CD4-positive, alpha-beta T cell (primary cell): ENCODE measurements around the gene CFAP141. TPM values are rescaled to one million over a fixed set of nuclear protein-coding genes. Genes with fewer than 3 reads are reported as not detected.

ENCODE experiments used
- ATAC-seq: fragments of 200-7000 bp; cut with Tn5 transposase; one replicate; pipeline ENCODE4 v1.10.0; 2022; ENCODE audit warnings: mild to moderate bottlenecking; ENCODE audit not compliant: poor library complexity
- CTCF ChIA-PET: fragments of 350-600 bp; sonication (Branson Sonifier 250); formaldehyde crosslinking; loops from one replicate; lab custom pipeline; 2021; ENCODE audit warnings: antibody characterized with exemption, inconsistent platforms; lab: Charles Lee
- POLR2A ChIA-PET: fragments of 350-600 bp; sonication (Branson Sonifier 250); formaldehyde crosslinking; loops from one replicate; lab custom pipeline; 2021; ENCODE audit warnings: antibody characterized with exemption, inconsistent platforms; lab: Charles Lee
- DNase-seq, 14 experiments: peaks; one replicate each; pipeline ENCODE4 v3.0.0-alpha.2; 2013 to 2020; ENCODE audit warnings: mixed read lengths in 2 of 14
- H3K27ac ChIP-seq, 2 donors: one replicate each; pipeline versions ENCODE4 v1.5.1 to v1.7.0; 2013; ENCODE audit warnings: low read length in 2 of 2, low read depth in 1 of 2, mild to moderate bottlenecking in 1 of 2
- H3K27me3 ChIP-seq, 2 experiments: 1 replicate in 1 of 2; 2 replicates in 1 of 2; pipeline versions ENCODE4 v1.6.1 to v1.7.0; 2013; ENCODE audit warnings: low read length in 2 of 2, control low read depth in 1 of 2, mild to moderate bottlenecking in 1 of 2, moderate library complexity in 1 of 2; ENCODE audit not compliant: insufficient read depth in 2 of 2, control insufficient read depth in 1 of 2
- H3K36me3 ChIP-seq: one replicate; pipeline ENCODE4 v1.6.1; 2013; ENCODE audit warnings: low read length, control low read depth; ENCODE audit not compliant: insufficient read depth
- H3K4me1 ChIP-seq: one replicate; pipeline ENCODE4 v1.6.1; 2013; ENCODE audit warnings: low read length, control low read depth; ENCODE audit not compliant: insufficient read depth
- H3K4me3 ChIP-seq: one replicate; pipeline ENCODE4 v1.5.1; 2013; ENCODE audit warnings: mild to moderate bottlenecking, low read length, moderate library complexity
- H3K9me3 ChIP-seq, 2 experiments: 1 replicate in 1 of 2; 2 replicates in 1 of 2; pipeline versions ENCODE4 v1.6.1 to v1.7.0; 2013; ENCODE audit warnings: low read length in 2 of 2, mild to moderate bottlenecking in 2 of 2, control low read depth in 1 of 2, moderate library complexity in 1 of 2; ENCODE audit not compliant: control insufficient read depth in 1 of 2, insufficient read depth in 1 of 2
- H3K27ac Mint-ChIP-seq: one replicate; pipeline ENCODE4 v1.8.0; 2020; ENCODE audit warnings: mixed read lengths
- H3K27me3 Mint-ChIP-seq: one replicate; pipeline ENCODE4 v1.8.0; 2021; ENCODE audit warnings: mixed read lengths
- H3K36me3 Mint-ChIP-seq: one replicate; pipeline ENCODE4 v1.8.0; 2021; ENCODE audit warnings: low read depth, mixed read lengths
- H3K4me1 Mint-ChIP-seq: one replicate; pipeline ENCODE4 v1.8.0; 2021; ENCODE audit warnings: low read depth, mixed read lengths
- H3K4me3 Mint-ChIP-seq: one replicate; pipeline ENCODE4 v1.8.0; 2020; ENCODE audit warnings: mild to moderate bottlenecking, mixed read lengths
- H3K9me3 Mint-ChIP-seq: one replicate; pipeline ENCODE4 v1.8.0; 2020; ENCODE audit warnings: mixed read lengths
- intact Hi-C, 2 experiments: fragments of 100-400 bp; cut with DNase I in 1 of 2; cut with micrococcal nuclease in 1 of 2; formaldehyde crosslinking; loops; one replicate each; pipeline versions ENCODE4 v1.15.1 to v1.9.0; 2023 to 2025; cut with DNase I, micrococcal nuclease
- total RNA-seq, 174 experiments: library from RNA in 2 of 174; stranded (reverse) in 2 of 174; gene quantifications; one replicate each; pipeline ENCODE4 v1.2.3 and lab custom pipeline; 2021 to 2026
- TF ChIP-seq, protein P1 (sequence below): fragments of 200-600 bp; IDR thresholded peaks from one replicate; pipeline ENCODE4 v1.8.0; 2022; ENCODE audit warnings: antibody characterized with exemption, mild to moderate bottlenecking

The CFAP141 gene
- total RNA-seq, 2 experiments from 2014 or later = not detected

DNA sequence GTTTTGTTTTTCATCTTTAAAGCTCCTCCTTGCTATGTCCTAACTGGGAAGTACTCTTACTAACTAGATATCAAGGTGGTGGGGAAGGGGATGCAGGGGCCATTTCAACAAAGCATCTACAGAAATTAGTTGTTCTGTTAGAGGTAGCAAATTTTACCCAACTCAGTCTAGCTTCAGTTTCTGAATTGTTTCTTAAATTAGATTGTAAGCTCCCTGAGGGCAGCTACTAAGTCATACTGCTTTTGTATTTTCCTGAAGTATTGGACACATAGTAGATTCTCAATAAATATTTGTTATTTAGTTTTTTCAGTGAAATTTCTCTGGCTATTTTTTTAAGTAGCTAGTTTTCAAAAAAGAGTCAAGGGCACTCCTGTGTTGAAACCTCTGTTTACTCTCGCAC lies 16.4 kb upstream of the CFAP141 start:
- TF ChIP-seq, protein P1, sequence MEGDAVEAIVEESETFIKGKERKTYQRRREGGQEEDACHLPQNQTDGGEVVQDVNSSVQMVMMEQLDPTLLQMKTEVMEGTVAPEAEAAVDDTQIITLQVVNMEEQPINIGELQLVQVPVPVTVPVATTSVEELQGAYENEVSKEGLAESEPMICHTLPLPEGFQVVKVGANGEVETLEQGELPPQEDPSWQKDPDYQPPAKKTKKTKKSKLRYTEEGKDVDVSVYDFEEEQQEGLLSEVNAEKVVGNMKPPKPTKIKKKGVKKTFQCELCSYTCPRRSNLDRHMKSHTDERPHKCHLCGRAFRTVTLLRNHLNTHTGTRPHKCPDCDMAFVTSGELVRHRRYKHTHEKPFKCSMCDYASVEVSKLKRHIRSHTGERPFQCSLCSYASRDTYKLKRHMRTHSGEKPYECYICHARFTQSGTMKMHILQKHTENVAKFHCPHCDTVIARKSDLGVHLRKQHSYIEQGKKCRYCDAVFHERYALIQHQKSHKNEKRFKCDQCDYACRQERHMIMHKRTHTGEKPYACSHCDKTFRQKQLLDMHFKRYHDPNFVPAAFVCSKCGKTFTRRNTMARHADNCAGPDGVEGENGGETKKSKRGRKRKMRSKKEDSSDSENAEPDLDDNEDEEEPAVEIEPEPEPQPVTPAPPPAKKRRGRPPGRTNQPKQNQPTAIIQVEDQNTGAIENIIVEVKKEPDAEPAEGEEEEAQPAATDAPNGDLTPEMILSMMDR = no peak
- Histone ChIP-seq H3K27ac (peak overlapping the region in 1 of 2 donors; percentile 99), H3K36me3 (peaks cover 45% of the 10 kb centered on the region), H3K9me3 (no peaks in the 10 kb centered on the region), H3K4me3 (no peak overlapping the region), H3K27me3 (no peaks in the 10 kb centered on the region), H3K4me1 (peaks cover 33% of the 10 kb centered on the region)
- no peak for ATAC-seq
- Mint-ChIP-seq H3K36me3 (peaks cover 81% of the 10 kb centered on the region), H3K27ac (peak overlapping the region; percentile 93), H3K27me3 (no peaks in the 10 kb centered on the region), H3K9me3 (no peaks in the 10 kb centered on the region), H3K4me3 (peak overlapping the region; percentile 91), H3K4me1 (peaks cover 86% of the 10 kb centered on the region)
- no peak for DNase-seq
- POLR2A ChIA-PET = interaction anchor here (0.7 to 1.7 kb wide), 5 partner anchors 11 to 563 kb away, joined by 3 to 7 read pairs (median 3); no protein-coding TSS in a partner anchor
- intact Hi-C loops = loop anchor here (5.0 to 10.0 kb wide), 5 partner anchors 65 to 495 kb away; partner anchors contain the start of genes ATP8B2 (in 1 of the 2), GATAD2B (in 1 of the 2), INTS3 (in 1 of the 2) and NUP210L (in 1 of the 2)
- CTCF ChIA-PET = no interaction called here

DNA sequence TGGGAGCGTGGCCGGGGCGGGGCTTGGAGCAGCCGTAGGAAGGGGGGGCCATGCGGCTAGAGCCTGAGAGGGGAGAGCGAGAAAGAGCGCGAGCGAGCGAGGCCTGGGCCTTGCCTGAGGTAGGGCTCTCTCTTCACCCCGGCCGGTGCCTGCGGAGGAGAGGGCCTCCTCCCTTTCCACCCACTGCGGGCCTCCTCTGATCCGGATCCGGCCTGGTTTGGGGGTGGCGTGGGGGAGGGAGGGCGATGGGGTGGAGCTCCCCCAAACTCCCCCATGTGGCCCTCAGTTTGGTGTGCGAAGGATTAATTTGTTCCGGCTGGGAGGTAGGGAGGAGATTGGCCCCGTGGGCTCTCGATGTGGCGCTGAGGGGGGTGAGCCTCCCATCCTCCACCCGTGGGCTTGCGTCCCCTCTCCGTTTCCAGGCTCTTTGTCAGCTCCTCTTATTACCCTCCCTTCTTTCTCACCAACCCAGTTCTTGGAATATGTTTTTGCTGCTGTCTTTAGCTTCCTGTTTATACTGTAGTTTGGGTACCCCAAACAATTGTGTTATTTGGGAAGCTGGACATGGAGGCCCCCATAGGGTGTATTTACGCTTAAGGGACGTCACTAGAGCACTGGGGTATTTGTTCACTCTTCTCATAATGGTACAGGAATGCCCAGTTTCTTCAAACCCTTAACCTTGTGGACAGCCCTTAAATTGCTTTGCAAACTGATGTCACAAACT lies 15.3 kb upstream of the CFAP141 start:
- Histone ChIP-seq H3K27me3 (no peaks in the 10 kb centered on the region), H3K9me3 (no peaks in the 10 kb centered on the region), H3K36me3 (peaks cover 44% of the 10 kb centered on the region), H3K27ac (peak overlapping the region; percentile 99), H3K4me1 (peaks cover 43% of the 10 kb centered on the region), H3K4me3 (peak overlapping the region; percentile 95)
- TF ChIP-seq, protein P1 = no peak
- H3K27ac Mint-ChIP-seq = peak overlapping the region; percentile 93
- H3K27me3 Mint-ChIP-seq = no peaks in the 10 kb centered on the region
- peaks cover 85% of the 10 kb centered on the region for H3K4me1 Mint-ChIP-seq
- peaks cover 81% of the 10 kb centered on the region for H3K36me3 Mint-ChIP-seq
- intact Hi-C loops = loop anchor here (1.0 to 10.0 kb wide), 8 partner anchors 43 to 1635 kb away; partner anchors contain the start of genes ATP8B2 (in 1 of the 2), GATAD2B (in 1 of the 2), GON4L (in 1 of the 2) and HAX1 (in 1 of the 2)
- ChIA-PET POLR2A (interaction anchor here (0.7 to 2.9 kb wide), 13 partner anchors 9 to 244 kb away, joined by 3 to 34 read pairs (median 7); partner anchors contain the start of genes JTB and RPS27), CTCF (no interaction called here)
- no peaks in the 10 kb centered on the region for H3K9me3 Mint-ChIP-seq
- DNase-seq (peak; percentile 46 to 89 (median 66)), ATAC-seq (peak; percentile 37)
- peak overlapping the region; percentile 91 for H3K4me3 Mint-ChIP-seq

DNA sequence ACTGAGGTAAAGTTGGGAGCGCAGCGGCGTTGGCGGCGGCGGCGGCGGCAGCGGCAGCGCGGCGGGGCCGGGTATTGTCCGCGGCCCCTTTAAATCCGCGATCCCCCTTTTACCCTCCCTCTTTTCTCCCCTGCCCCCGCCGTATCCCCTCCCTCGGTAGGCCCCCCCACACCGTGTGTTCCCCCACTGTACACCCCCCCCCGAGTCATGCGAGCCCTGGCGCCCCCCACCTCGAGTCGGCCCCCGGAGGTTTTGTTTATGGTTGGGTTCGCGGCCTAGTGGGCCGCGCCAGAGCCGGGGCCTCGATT lies 14.8 kb upstream of the CFAP141 start:
- CTCF ChIA-PET = interaction anchor here (0.7 kb wide), 1 partner anchor 1717 kb away, joined by 4 read pairs; no protein-coding TSS in a partner anchor
- Mint-ChIP-seq H3K36me3 (peaks cover 81% of the 10 kb centered on the region), H3K27ac (peak overlapping the region; percentile 93), H3K27me3 (no peaks in the 10 kb centered on the region), H3K4me3 (peak overlapping the region; percentile 91), H3K9me3 (no peaks in the 10 kb centered on the region), H3K4me1 (peaks cover 80% of the 10 kb centered on the region)
- Histone ChIP-seq H3K4me1 (peaks cover 43% of the 10 kb centered on the region), H3K4me3 (peak overlapping the region; percentile 95), H3K9me3 (no peaks in the 10 kb centered on the region), H3K36me3 (peaks cover 39% of the 10 kb centered on the region), H3K27me3 (no peaks in the 10 kb centered on the region), H3K27ac (peak overlapping the region; percentile 99)
- intact Hi-C loops = loop anchor here (1.0 to 10.0 kb wide), 12 partner anchors 38 to 1636 kb away; partner anchors contain the start of genes HAX1 (in 2 of the 2), ATP8B2 (in 1 of the 2), GATAD2B (in 1 of the 2) and GON4L (in 1 of the 2)
- DNase-seq (no peak), ATAC-seq (no peak)
- TF ChIP-seq, protein P1 = no peak
- POLR2A ChIA-PET = interaction anchor here (0.7 to 2.9 kb wide), 23 partner anchors 9 to 685 kb away, joined by 3 to 34 read pairs (median 5); partner anchors contain the start of genes GATAD2B, JTB, RPS27 and S100A6
